SK-MEL-5 (cell line): ENCODE measurements around the gene CRTC2. TPM values are rescaled to one million over a fixed set of nuclear protein-coding genes. Genes with fewer than 3 reads are reported as not detected.

ENCODE experiments used
- DNase-seq: peaks from one replicate; pipeline ENCODE4 v3.0.0-alpha.2; 2016; ENCODE audit warnings: low read depth, low spot score
- in situ Hi-C: cut with HindIII; loops from 2 replicates; pipeline ENCODE4 v1.10.0; 2016; ENCODE audit warnings: low sequenced_read_pairs, high pct_unique_total_duplicates, low pct_unique_long_range_greater_than_20kb
- total RNA-seq: library from RNA; depleted of rRNA; stranded (reverse); fragments of >200 nt; shearing (Covaris generic); gene quantifications from 2 replicates; pipeline ENCODE4 v1.2.3, GENCODE V29; 2014

Gene CRTC2
- total RNA-seq, 1 experiment from 2014 or later: 11.1 TPM

- no peak for DNase-seq
- in situ Hi-C loops: loop anchor here (25.0 kb wide), 1 partner anchor 166 kb away; no protein-coding TSS in a partner anchor
Observed at GRCh38 chr1:153978274-153978909, 20.0 kb upstream of the CRTC2 start.

DNA sequence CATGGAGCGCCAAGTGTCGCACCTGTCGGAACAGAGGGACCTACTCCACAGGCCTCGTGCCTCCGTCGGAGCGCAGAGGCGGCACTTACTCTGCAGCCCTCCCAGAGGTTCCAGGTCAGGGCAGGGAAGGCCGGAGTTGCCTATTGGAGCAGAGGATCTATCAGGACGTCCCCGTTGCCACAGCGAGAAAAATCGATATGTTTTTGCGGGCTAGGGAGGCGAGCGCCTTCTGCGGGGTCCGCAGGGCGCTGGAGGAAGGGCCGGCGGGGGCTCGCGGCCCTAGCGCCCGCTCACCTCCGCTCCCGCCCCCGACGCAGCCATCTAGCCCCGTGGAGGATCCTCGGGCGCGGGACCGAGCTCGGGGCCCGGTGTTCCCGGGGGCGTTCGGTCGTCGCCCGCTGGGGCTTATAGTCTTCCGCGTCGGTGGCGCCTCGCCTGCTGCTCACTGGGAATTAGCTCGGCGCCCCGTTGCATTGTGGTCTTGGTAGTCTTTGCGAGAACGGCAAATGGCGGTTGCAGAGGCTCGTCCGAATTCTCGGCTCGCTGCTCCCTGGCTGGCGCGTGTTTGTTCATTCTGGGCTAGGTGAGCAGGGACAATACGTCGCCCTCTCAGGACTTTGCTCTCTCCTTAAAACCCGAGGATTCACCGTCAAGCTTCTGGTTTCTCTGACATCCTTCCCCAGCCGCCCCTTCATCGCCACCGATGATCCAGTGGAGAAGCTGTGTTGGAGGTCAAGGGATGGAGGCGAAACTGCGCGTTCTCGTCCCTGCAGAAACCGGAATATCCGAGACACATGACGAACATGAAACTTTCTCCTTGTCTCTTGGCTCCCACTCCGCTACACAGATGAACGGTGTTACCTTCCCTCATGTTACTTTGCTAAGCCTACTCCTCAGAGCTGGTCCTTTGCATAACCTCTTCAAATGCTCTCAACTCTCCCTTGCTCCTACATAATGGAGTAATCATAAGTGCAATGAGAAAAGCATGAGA, 19.1 kb upstream of the CRTC2 start, which contains the start of gene JTB:
Gene JTB (minus strand): TSS at position 425 of the 991 bp plus-strand sequence. CDS start 422 bp downstream, at position 3.
- peak; percentile 92 for DNase-seq
- in situ Hi-C loops: loop anchor here (25.0 kb wide), 1 partner anchor 165 kb away; no protein-coding TSS in a partner anchor

DNA sequence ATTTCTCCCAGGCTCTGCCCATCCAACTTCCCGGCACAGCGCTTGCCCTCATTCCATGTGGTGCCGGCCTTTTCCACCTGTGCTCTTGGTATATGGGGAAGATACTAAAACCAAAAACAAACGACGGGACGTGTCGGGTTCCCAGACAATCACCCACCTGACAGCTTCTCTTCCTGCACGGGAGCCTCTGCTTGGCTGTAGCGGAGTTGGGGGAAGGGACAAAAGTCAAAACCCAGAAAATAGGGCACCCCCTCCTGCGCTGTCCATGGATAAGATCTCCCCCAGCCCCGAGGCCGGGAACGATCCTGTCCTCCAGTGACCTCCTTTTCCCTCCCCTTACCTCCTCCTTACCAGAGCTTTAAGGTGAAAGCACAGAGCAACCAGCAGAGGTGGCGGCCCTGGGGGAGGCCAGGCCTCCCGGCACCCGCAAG, 18.4 kb upstream of the CRTC2 start:
- in situ Hi-C loops: loop anchor here (25.0 kb wide), 1 partner anchor 165 kb away; no protein-coding TSS in a partner anchor
- DNase-seq: no peak

GRCh38 chr1:153973525-153973924, 15.1 kb upstream of the CRTC2 start:
- DNase-seq: no peak
- in situ Hi-C loops: no loop called here

GRCh38 chr1:153973071-153973470, 14.7 kb upstream of the CRTC2 start:
- in situ Hi-C loops: no loop called here
- no peak for DNase-seq

DNA sequence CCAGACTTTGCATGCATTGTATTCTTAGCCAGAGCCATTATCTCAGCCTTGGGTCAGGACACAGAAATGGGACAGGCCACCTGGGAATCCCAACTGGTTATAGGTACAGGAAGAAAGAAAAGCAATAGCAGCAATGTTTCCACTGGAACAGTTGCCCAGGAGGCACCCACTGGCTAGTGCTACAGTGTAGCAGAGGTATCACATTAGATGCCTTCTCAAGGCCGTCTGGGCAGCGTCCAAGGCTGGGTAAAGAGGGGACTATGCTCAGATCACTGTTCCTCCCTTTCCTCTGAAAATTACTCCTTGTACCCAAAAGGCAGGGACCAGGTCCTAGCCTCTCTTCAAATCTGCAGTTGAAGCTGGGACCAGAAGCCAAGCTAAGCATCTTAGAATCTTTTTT, 11.9 kb upstream of the CRTC2 start:
- DNase-seq: no peak
- in situ Hi-C loops: no loop called here

DNA sequence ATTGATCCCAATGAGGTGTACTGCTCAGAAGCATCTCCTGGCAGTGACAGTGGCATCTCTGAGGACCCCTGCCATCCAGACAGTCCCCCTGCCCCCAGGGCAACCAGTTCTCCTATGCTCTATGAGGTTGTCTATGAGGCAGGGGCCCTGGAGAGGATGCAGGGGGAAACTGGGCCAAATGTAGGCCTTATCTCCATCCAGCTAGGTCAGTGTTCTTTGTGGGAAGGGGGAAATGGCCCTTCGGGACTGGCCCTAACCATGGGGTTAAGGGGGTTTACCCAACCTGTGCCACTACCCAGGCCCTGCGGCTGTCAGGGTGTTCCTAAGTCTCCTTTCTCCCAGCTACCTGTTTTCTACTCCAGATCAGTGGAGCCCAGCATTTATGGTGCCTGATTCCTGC, 10.6 kb upstream of the CRTC2 start:
- in situ Hi-C loops: no loop called here
- no peak for DNase-seq

GRCh38 chr1:153968408-153968807, 10.0 kb upstream of the CRTC2 start:
- in situ Hi-C loops: no loop called here
- no peak for DNase-seq

DNA sequence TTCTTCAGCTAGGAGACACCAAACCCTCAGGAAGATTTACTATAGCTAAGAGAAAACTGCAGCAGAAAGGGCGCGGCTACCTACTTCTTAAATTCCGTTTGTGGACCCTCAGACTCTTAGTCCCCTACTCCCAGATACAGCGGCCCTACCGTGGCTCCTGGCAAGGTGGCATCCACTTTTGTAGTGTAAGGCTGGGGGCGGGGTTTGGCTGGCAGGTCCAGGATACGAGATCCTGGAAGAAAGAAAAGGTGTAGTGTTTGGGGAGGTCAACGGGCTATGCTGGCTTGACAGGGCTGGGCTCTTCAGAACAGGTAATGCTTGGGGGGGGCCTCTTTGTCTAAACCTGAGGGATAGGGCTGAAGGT, 9.6 kb upstream of the CRTC2 start:
- DNase-seq: no peak
- in situ Hi-C loops: no loop called here

- DNase-seq: peak; percentile 99
- in situ Hi-C loops: no loop called here
Observed at GRCh38 chr1:153967107-153967999, 8.9 kb upstream of the CRTC2 start, which contains the start of gene CREB3L4. CREB3L4 (plus strand) TSS chr1:153967902; CDS start chr1:153968526, 624 bp downstream.

DNA sequence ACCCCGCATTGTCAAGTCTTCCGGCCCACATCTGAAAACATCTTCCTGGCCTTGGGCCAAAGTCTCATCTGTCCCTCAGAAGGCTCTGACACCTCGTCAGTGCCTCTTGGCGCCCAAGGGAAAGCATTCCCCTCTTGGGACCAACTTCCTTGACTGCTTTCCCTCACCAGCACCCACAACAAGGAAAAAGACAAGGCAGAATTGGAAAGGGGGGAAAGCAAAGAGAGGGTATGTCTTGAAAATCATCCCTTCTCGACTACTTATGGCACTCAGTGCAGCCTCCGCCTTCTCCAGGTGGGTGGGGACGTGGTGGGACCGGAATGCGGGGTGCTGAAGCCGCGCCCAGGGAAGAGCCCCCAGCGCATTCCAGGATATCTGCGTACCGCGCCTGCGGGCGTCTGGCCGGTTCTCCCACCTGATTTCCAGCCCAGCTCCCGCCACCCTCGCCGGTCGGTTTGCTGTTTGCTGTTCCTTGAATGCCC, 5.5 kb upstream of the CRTC2 start:
- in situ Hi-C loops: no loop called here
- DNase-seq: no peak

DNA sequence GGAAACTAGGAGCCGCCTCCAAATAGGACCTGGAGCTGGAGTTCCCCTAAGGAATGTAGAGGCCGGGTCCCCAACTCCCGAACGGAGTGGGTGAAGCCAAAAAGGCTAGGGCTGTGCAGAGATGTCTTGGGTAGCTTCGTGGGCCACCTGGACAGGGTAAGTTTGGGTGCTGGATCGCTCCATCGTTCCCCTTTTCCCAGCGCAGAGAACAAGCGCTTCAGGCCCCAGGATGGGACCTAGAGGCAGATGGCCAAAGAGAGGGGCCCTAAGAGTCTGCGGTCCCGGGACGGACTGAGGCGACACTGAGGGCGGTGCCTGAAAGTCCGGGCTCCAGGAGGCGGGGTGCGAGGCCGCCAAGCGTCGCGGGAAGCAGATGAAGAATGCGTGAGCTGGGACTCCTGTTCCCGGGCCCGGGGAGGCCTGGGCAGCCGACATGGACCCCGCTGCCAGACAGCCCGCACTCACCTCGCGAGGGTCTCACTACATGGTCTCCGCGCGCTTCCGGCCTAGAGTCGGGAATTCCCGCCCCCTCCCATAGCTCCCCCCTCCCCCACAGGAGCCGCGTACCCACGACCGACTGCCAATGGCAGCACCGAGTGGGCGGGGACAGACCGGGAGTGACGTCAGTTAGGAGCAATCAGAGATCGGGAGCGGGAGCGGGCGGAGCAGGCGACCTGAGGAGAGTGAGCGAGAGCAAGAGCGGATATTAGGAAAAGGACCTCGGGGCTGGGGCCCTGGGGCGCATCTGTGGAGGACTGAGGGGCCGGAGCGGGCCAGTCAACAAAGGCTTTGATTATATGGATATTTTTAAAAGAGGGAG, 4.8 kb upstream of the CRTC2 start, which contains the start of gene SLC39A1:
Gene SLC39A1 (minus strand): TSS at position 508 of the 820 bp plus-strand sequence. CDS start 822 bp downstream, outside the sequence.
- DNase-seq: peak; percentile 99
- in situ Hi-C loops: no loop called here

GRCh38 chr1:153962088-153963029, 3.9 kb upstream of the CRTC2 start:
- in situ Hi-C loops: no loop called here
- DNase-seq: peak; percentile 42

DNA sequence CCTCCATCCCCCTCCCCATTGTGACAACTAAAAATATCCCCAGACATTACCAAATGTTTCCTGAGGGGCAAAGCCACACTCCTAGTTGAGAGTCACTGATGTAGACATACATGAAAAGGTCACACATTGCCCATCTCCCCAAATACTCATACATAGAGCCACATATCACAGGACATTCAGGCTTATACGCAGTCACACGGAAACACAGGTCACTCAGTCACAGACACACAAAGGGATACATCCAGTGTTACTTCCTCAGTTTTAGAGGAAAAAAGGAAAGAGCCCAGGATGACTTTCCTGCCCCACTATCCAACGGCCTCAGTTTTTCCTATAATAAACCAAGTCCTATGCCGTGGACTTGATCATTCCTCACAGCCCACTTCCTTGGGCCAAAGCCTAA, 3.0 kb upstream of the CRTC2 start:
- in situ Hi-C loops: no loop called here
- no peak for DNase-seq

- no peak for DNase-seq
- in situ Hi-C loops: no loop called here
Observed at GRCh38 chr1:153960206-153960605, 1.8 kb upstream of the CRTC2 start.
